ENCODE measurements around the gene DNTT.

DNTT gene

GRCh38 chr10:96338279-96338925 is 34.2 kb downstream of the DNTT start:
- H3K4me3 ChIP-seq (ENCODE audit: low read depth, low read length), result no peak overlapping the region
- TF ChIP-seq, protein P1, sequence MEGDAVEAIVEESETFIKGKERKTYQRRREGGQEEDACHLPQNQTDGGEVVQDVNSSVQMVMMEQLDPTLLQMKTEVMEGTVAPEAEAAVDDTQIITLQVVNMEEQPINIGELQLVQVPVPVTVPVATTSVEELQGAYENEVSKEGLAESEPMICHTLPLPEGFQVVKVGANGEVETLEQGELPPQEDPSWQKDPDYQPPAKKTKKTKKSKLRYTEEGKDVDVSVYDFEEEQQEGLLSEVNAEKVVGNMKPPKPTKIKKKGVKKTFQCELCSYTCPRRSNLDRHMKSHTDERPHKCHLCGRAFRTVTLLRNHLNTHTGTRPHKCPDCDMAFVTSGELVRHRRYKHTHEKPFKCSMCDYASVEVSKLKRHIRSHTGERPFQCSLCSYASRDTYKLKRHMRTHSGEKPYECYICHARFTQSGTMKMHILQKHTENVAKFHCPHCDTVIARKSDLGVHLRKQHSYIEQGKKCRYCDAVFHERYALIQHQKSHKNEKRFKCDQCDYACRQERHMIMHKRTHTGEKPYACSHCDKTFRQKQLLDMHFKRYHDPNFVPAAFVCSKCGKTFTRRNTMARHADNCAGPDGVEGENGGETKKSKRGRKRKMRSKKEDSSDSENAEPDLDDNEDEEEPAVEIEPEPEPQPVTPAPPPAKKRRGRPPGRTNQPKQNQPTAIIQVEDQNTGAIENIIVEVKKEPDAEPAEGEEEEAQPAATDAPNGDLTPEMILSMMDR (IDR thresholded peaks at IDR 0.05; ENCODE audit: low read depth, low read length), result no peak

DNA sequence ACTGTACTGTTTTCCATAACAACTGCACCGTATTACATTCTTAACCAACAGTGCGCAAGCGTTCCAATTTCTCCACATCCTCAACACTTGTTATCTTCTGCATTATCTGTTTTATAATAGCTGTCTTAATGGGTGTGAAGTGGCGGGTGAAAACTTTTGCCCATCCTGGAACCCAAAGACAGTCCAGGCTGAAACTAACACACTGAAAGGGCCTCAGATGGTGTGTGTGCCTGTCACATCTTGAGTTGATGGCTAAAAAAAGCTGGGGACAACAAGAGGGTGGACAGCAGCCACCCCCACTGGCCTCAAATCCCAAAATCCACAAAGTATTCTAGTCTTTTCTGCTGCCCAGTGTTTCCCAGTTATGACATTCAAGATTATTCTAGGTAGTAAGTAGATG is 35.1 kb downstream of the DNTT start:
- TF ChIP-seq, protein P1 (IDR thresholded peaks at IDR 0.05; ENCODE audit: low read depth, low read length), result no peak
- H3K4me3 ChIP-seq (ENCODE audit: low read depth, low read length), result no peak overlapping the region

GRCh38 chr10:96339956-96340904 is 36.0 kb downstream of the DNTT start:
- TF ChIP-seq, protein P1 (IDR thresholded peaks at IDR 0.05; ENCODE audit: low read depth, low read length), result peak; percentile 59
- no peak overlapping the region for H3K4me3 ChIP-seq (ENCODE audit: low read depth, low read length)

- TF ChIP-seq, protein P1 (IDR thresholded peaks at IDR 0.05; ENCODE audit: low read depth, low read length), result no peak
- no peak overlapping the region for H3K4me3 ChIP-seq (ENCODE audit: low read depth, low read length)
These were observed 37.3 kb downstream of the DNTT start for GRCh38 chr10:96341219-96342182.

GRCh38 chr10:96342402-96342801 is 38.2 kb downstream of the DNTT start:
- TF ChIP-seq, protein P1 (IDR thresholded peaks at IDR 0.05; ENCODE audit: low read depth, low read length), result no peak
- no peak overlapping the region for H3K4me3 ChIP-seq (ENCODE audit: low read depth, low read length)

GRCh38 chr10:96344178-96344577 is 39.9 kb downstream of the DNTT start:
- H3K4me3 ChIP-seq (ENCODE audit: low read depth, low read length), result no peak overlapping the region
- TF ChIP-seq, protein P1 (IDR thresholded peaks at IDR 0.05; ENCODE audit: low read depth, low read length), result no peak
